ENCODE measurements around the gene TTC13. TPM values are rescaled to one million over a fixed set of nuclear protein-coding genes. Genes with fewer than 3 reads are reported as not detected.

Gene TTC13
- total RNA-seq, 1 experiment from 2014 or later, result 12.3 TPM

DNA sequence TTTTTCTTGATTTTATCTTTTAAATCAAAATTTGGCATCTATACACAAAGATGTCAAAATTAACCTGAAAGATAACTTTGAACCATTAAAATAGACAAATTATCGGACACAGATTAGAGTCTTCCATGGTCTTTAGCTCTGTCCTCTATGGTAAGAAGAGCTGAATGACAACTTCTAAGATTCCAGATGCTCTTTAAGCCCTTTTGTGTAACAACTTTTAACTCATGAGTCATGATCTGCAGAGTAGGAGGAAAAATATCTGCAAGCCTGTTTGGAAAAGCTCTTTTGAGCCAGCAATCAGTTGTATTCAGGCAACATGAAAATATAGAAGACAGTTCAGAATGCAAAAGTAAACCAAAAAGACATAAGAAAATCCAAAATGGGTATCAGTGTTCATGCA, 37.8 kb downstream of the TTC13 start:
- H4K20me1 ChIP-seq (ENCODE audit: insufficient read depth), result no peaks in the 10 kb centered on the region
- ChIA-PET RAD21 (ENCODE audit: low non-redundant PET in 1 of 2, low total read pairs in 2 of 2, uncharacterized antibody in 2 of 2, unreplicated experiment in 2 of 2) (no interaction called here), POLR2A (no interaction called here), CTCF (no interaction called here)
- H3K9ac ChIP-seq (ENCODE audit: low read length), result no peak overlapping the region
- H3K27me3 ChIP-seq (ENCODE audit: insufficient read depth, low read length), result no peaks in the 10 kb centered on the region
- H3K79me2 ChIP-seq (ENCODE audit: insufficient read depth, low read length), result no peaks in the 10 kb centered on the region
- no peak overlapping the region for H3K27ac ChIP-seq (ENCODE audit: low read depth, low read length)
- H3K4me2 ChIP-seq (ENCODE audit: low read length), result no peak overlapping the region
- no peaks in the 10 kb centered on the region for H3K36me3 ChIP-seq (ENCODE audit: control insufficient read depth in 1 of 2, insufficient read depth in 2 of 2, low read length in 2 of 2)
- ATAC-seq, result no peak
- intact Hi-C loops (cut with micrococcal nuclease), result loop anchor here (5.0 kb wide), 1 partner anchor 1106 kb away; no protein-coding TSS in a partner anchor
- TF ChIP-seq EZH2 (IDR thresholded peaks at IDR 0.05) (no peak), YY1 (IDR thresholded peaks at IDR 0.05; ENCODE audit: extremely low read depth, insufficient replicate concordance, low read depth, low read length) (no peak), POLR2A (IDR thresholded peaks at IDR 0.05; ENCODE audit: borderline replicate concordance, extremely low read depth, insufficient read depth, insufficient read length) (no peak)
- H3K4me1 ChIP-seq (ENCODE audit: control insufficient read depth in 1 of 2, insufficient read depth in 2 of 2, low read length in 2 of 2), result 0 out of 4 replicates have a peak, but pooled peaks cover 0 to 3% of the 10 kb centered on the region in 2 experiments
- no peak for DNase-seq (ENCODE audit: low read depth, low spot score)
- no peak overlapping the region for H3K4me3 ChIP-seq (replicated peaks in 1 of 2; ENCODE audit: low read depth in 1 of 2, low read length in 2 of 2)
- no peaks in the 10 kb centered on the region for H3K9me3 ChIP-seq (ENCODE audit: control insufficient read depth in 1 of 2, insufficient read depth in 1 of 2, low read depth in 1 of 2, low read length in 2 of 2)
- BruUV-seq (replicated peaks), result no TSS peak
- H3K9me2 ChIP-seq (ENCODE audit: insufficient read depth), result no peaks in the 10 kb centered on the region
- no peak overlapping the region for H2AFZ ChIP-seq (ENCODE audit: low read depth, low read length, poor library complexity, severe bottlenecking)

DNA sequence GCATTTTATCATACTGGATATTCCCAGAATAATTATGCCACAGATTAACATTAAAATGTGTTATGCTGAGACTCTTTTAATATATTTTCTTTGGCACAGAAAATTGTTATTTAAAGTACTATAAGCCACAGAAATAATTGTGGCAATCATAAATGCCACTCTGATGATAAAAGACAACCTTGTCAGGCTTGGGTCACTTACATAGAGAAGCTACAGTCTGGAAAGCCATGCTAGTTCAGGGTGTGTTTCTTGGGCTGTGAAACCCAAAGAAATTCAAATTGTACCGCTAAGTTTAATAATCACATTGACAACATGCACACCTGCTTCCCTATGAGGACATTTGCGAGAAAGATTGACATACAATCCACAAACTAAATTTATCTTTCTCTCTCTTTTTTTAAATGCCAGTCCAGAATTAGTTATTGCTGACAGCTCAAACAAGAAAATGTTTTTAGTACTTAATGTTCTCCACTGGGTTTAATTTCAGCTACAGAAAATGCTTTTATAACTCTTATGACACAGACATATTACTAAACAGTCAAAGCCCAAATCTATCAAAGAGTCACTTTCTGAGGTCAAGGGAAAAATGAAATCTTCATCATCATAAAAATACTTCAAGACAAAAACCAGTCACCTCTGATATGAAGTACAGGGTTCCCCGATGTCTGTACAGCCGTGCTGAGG, 38.7 kb downstream of the TTC13 start:
- TF ChIP-seq EZH2 (IDR thresholded peaks at IDR 0.05) (no peak), ZNF274 (IDR thresholded peaks at IDR 0.05; ENCODE audit: low read depth, low read length) (no peak), POLR2A (IDR thresholded peaks at IDR 0.05; ENCODE audit: borderline replicate concordance, extremely low read depth, insufficient read depth, insufficient read length) (no peak), FOSL1 (IDR thresholded peaks at IDR 0.05; ENCODE audit: low read depth) (no peak), SRF (IDR thresholded peaks at IDR 0.05; ENCODE audit: low read depth) (no peak), JUND (IDR thresholded peaks at IDR 0.05) (no peak), SP1 (IDR thresholded peaks at IDR 0.05; ENCODE audit: low read depth) (no peak), TCF7L2 (IDR thresholded peaks at IDR 0.05; ENCODE audit: borderline replicate concordance, extremely low read depth, insufficient read depth, insufficient read length) (no peak), EZH2phosphoT487 (IDR thresholded peaks at IDR 0.05; ENCODE audit: borderline replicate concordance) (no peak), YY1 (IDR thresholded peaks at IDR 0.05; ENCODE audit: extremely low read depth, insufficient replicate concordance, low read depth, low read length) (no peak)
- TF ChIP-seq, protein P1, sequence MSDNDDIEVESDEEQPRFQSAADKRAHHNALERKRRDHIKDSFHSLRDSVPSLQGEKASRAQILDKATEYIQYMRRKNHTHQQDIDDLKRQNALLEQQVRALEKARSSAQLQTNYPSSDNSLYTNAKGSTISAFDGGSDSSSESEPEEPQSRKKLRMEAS (IDR thresholded peaks at IDR 0.05), result no peak
- TF ChIP-seq, protein P2, sequence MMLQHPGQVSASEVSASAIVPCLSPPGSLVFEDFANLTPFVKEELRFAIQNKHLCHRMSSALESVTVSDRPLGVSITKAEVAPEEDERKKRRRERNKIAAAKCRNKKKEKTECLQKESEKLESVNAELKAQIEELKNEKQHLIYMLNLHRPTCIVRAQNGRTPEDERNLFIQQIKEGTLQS (IDR thresholded peaks at IDR 0.05), result no peak
- BruUV-seq (replicated peaks), result no TSS peak
- Histone ChIP-seq H3K36me3 (ENCODE audit: control insufficient read depth in 1 of 2, insufficient read depth in 2 of 2, low read length in 2 of 2) (no peaks in the 10 kb centered on the region), H3K79me2 (ENCODE audit: insufficient read depth, low read length) (no peaks in the 10 kb centered on the region), H3K27me3 (ENCODE audit: insufficient read depth, low read length) (no peaks in the 10 kb centered on the region), H3K4me3 (replicated peaks in 1 of 2; ENCODE audit: low read depth in 1 of 2, low read length in 2 of 2) (no peak overlapping the region), H3K4me1 (ENCODE audit: control insufficient read depth in 1 of 2, insufficient read depth in 2 of 2, low read length in 2 of 2) (0 out of 4 replicates have a peak, but pooled peaks cover 0 to 3% of the 10 kb centered on the region in 2 experiments), H2AFZ (ENCODE audit: low read depth, low read length, poor library complexity, severe bottlenecking) (no peak overlapping the region), H3K9me2 (ENCODE audit: insufficient read depth) (no peaks in the 10 kb centered on the region), H3K9ac (ENCODE audit: low read length) (no peak overlapping the region), H3K27ac (ENCODE audit: low read depth, low read length) (no peak overlapping the region), H4K20me1 (ENCODE audit: insufficient read depth) (no peaks in the 10 kb centered on the region), H3K4me2 (ENCODE audit: low read length) (no peak overlapping the region), H3K9me3 (ENCODE audit: control insufficient read depth in 1 of 2, insufficient read depth in 1 of 2, low read depth in 1 of 2, low read length in 2 of 2) (no peaks in the 10 kb centered on the region)
- RAD21 ChIA-PET (ENCODE audit: low non-redundant PET in 1 of 2, low total read pairs in 2 of 2, uncharacterized antibody in 2 of 2, unreplicated experiment in 2 of 2), result no interaction called here
- CTCF ChIA-PET, result no interaction called here
- ATAC-seq (no peak), DNase-seq (ENCODE audit: low read depth, low spot score) (no peak)
- POLR2A ChIA-PET, result no interaction called here
- intact Hi-C loops (cut with micrococcal nuclease), result loop anchor here (5.0 kb wide), 1 partner anchor 1107 kb away; no protein-coding TSS in a partner anchor
